Fibroblast of skin of back (primary cell): ENCODE data around the gene STIMATE.

Experiments
- DNase-seq: peaks from one replicate; pipeline ENCODE4 v3.0.0-alpha.2; 2013

STIMATE gene

DNA sequence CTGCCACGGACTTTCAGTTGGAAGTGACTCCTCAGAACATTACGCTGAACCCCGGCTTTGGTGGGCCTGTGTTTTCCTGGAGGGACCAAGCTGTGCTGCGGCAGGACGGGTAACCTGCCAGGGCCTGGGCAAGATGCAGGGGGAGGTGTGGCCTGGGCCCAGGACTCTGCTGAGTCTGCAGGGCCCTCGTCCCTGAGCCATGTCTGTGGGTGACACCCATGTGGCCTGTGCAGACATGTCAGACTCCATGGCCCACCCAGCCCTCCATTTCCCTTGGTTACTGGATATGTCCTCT is 107.7 kb downstream of the STIMATE start:
- DNase-seq, result no peak

DNA sequence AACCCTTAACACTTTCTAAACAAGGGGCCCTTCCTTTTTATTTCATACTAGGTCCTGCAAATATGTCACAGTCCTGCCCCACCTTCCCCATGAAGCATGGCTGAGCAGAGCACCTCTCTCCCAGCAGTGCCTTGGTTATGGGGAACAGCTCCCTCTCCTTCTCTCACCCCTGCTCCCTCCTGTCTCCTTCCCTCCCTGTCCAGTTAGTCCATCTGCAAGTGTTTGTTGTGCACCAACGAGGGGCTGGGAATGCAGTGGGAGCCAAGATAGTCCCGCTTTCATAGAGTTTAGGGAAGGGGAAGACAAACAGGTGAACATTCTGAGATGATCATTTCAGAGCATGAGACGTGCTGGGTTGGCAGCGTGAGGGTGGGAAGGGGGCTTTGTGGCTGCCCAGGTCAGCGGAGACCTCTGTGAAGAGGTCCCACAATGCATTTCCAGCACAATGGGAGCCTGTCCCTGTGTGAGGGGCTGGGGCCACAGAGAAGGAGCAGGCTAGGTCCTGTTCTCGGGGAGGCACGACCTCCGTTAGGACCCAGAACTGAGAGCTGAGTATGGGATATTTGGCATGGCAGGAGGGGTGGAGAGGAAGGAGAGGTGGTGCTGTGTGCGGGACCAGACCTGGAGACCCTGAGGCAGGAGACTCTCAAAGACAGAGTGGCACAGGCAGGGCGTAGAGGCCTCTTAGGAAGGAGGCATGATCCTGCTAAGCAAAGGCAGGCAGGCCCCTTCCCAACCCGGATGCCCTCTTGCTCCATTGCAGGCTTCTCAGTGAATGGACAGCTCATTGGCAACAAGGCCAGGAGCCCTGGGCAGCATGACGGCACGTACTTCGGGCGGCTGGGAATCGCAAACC is 108.2 kb downstream of the STIMATE start:
- DNase-seq, result no peak

DNA sequence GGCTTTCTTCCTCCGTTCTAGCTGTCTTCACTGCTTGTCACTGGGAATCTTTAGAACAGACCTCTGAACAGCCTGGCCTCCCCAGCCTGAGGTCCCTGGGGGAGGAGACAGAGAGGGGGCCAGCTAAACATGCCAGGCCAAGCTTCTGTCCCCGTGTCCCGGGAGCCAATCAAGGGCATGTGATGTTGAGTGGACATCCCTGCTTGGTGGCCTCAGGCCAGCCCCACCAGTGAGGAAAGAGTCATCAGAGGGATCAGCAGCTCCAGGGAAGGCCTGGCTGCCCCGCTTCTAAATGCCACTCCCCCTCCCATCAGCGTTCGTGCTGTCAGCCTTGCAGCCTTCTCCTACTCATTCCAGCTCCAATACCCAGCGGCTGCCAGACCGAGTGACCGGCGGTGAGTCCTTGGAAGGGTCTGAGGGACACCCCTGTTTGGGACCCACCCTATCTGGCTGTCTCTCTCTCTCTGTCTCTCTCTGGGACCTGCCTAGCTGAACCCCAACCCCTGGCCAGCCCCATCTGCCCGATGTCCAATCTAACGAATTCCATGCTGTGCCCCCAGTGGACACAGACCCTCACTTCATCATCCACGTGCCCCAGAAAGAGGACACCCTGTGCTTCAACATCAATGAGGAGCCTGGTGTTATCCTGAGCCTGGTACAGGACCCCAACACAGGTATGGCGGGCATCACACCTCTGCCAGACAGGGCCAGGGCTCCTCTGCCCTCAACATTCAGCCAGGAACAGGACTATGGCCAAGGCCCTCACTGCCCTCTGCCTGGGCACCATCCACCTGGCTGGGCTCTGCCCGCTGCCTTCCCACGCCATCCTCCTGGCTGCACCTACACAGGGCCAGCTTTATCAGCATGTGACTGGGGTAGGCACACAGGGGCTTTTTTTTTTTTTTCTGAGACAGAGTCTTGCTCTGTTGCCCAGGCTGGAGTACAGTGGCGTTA is 109.4 kb downstream of the STIMATE start:
- DNase-seq, result no peak

DNA sequence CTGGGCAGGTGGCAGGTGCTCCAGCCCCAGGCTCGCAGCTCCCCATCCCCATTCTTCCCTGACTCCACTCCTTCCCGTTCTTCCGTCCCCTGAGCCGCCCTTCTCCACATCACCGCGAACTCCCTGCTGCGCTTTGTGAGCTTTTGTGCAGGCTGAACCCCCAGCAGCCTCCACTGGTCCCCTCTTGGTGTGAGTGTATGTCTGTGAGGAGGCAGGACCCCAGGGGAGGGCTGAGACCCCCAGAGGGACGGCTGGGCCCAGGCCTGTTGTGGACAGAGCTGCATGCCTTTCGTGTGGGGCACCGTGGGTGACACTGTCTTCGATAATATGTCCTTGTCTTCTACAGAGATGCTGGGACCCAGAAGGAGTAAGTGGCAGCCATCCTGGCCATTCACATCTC is 110.1 kb downstream of the STIMATE start:
- DNase-seq, result no peak
